ENCODE results near the gene PTPRD. TPM values are rescaled to one million over a fixed set of nuclear protein-coding genes. Genes with fewer than 3 reads are reported as not detected.

The PTPRD gene
- total RNA-seq, 1 experiment from 2014 or later = 69.6 TPM

DNA sequence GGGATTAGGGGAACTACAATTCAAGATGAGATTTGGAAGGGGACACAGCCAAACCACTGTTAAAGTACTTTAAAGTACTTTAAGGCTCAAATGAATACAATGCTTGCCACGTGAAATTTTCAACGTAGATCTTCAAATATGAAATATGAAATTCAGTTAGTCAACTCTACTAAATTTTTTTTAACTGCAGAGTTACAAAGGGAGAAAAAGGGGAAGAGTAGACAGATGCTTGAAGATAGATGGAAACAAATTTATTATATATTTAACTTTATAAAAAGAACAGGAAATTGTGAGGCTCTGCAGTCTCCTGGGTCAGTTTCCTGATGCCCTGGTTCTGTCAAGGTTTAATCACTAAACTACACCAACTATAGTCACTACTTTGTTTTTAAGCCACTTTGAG, 2027.8 kb downstream of the PTPRD start:
- ChIA-PET CTCF (no interaction called here), POLR2A (no interaction called here)
- Mint-ChIP-seq H3K4me1 (no peaks in the 10 kb centered on the region), H3K27ac (no peak overlapping the region), H3K9me3 (peaks cover 25% of the 10 kb centered on the region), H3K36me3 (peaks cover 20% of the 10 kb centered on the region), H3K27me3 (ENCODE audit: low read depth) (no peaks in the 10 kb centered on the region), H3K4me3 (no peak overlapping the region)
- ATAC-seq (no peak), DNase-seq (ENCODE audit: low spot score) (no peak)
- TF ChIP-seq ZNF263 (CRISPR knock-in tag; IDR thresholded peaks at IDR 0.05; ENCODE audit: low read depth) (no peak), ATF2 (CRISPR knock-in tag; IDR thresholded peaks at IDR 0.05; ENCODE audit: borderline replicate concordance, low read depth) (no peak), EMX1 (CRISPR knock-in tag; IDR thresholded peaks at IDR 0.05) (no peak), ZNF671 (CRISPR knock-in tag; IDR thresholded peaks at IDR 0.05) (no peak), GTF2I (CRISPR knock-in tag; conservative IDR thresholded peaks at IDR 0.05) (no peak), ESRRA (CRISPR knock-in tag; IDR thresholded peaks at IDR 0.05; ENCODE audit: borderline replicate concordance) (no peak), MYBL2 (CRISPR knock-in tag; IDR thresholded peaks at IDR 0.05) (no peak), JUN (CRISPR knock-in tag; IDR thresholded peaks at IDR 0.05) (no peak), CTCF (IDR thresholded peaks at IDR 0.05) (no peak), USF1 (CRISPR knock-in tag; IDR thresholded peaks at IDR 0.05) (no peak), GABPB1 (CRISPR knock-in tag; IDR thresholded peaks at IDR 0.05) (no peak), PRRX2 (CRISPR knock-in tag; IDR thresholded peaks at IDR 0.05) (no peak), TEAD4 (CRISPR knock-in tag; IDR thresholded peaks at IDR 0.05) (no peak), FOXP1 (CRISPR knock-in tag; IDR thresholded peaks at IDR 0.05; ENCODE audit: borderline replicate concordance) (no peak), ZNF425 (CRISPR knock-in tag; conservative IDR thresholded peaks at IDR 0.05) (no peak), SOX15 (CRISPR knock-in tag; IDR thresholded peaks at IDR 0.05) (no peak), SMAD3 (CRISPR knock-in tag; IDR thresholded peaks at IDR 0.05; ENCODE audit: borderline replicate concordance) (no peak), KAT7 (CRISPR knock-in tag; IDR thresholded peaks at IDR 0.05; ENCODE audit: borderline replicate concordance) (no peak)
- TF ChIP-seq, protein P1, sequence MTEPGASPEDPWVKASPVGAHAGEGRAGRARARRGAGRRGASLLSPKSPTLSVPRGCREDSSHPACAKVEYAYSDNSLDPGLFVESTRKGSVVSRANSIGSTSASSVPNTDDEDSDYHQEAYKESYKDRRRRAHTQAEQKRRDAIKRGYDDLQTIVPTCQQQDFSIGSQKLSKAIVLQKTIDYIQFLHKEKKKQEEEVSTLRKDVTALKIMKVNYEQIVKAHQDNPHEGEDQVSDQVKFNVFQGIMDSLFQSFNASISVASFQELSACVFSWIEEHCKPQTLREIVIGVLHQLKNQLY (CRISPR knock-in tag; IDR thresholded peaks at IDR 0.05) = no peak
- TF ChIP-seq, protein P2, sequence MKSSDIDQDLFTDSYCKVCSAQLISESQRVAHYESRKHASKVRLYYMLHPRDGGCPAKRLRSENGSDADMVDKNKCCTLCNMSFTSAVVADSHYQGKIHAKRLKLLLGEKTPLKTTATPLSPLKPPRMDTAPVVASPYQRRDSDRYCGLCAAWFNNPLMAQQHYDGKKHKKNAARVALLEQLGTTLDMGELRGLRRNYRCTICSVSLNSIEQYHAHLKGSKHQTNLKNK (CRISPR knock-in tag; IDR thresholded peaks at IDR 0.05) = no peak

GRCh38 chr9:8579661-8580060, 2033.1 kb downstream of the PTPRD start:
- no peak for TF ChIP-seq ZNF232 (CRISPR knock-in tag; IDR thresholded peaks at IDR 0.05)
- no peak for TF ChIP-seq ZBTB21 (CRISPR knock-in tag; IDR thresholded peaks at IDR 0.05; ENCODE audit: borderline replicate concordance)
- no peak for TF ChIP-seq ZNF121 (CRISPR knock-in tag; IDR thresholded peaks at IDR 0.05)
- TF ChIP-seq ZNF423 (CRISPR knock-in tag; IDR thresholded peaks at IDR 0.05) = no peak
- no peak for TF ChIP-seq GABPB1 (CRISPR knock-in tag; IDR thresholded peaks at IDR 0.05)
- POLR2A ChIA-PET = no interaction called here
- ATAC-seq (no peak), DNase-seq (ENCODE audit: low spot score) (no peak)
- Mint-ChIP-seq H3K27ac (no peak overlapping the region), H3K27me3 (ENCODE audit: low read depth) (no peaks in the 10 kb centered on the region), H3K4me1 (peaks cover 3% of the 10 kb centered on the region; the same call in 1 of the 2 replicates), H3K36me3 (peaks cover 19% of the 10 kb centered on the region), H3K4me3 (no peak overlapping the region), H3K9me3 (peaks cover 21% of the 10 kb centered on the region)
- CTCF ChIA-PET = no interaction called here
